Measurements from ENCODE around the gene TRIM63.

- TF ChIP-seq CEBPB (IDR thresholded peaks at IDR 0.05) (no peak), RAD21 (IDR thresholded peaks at IDR 0.05; ENCODE audit: low read depth) (no peak), EGR1 (IDR thresholded peaks at IDR 0.05) (no peak), REST (IDR thresholded peaks at IDR 0.05; ENCODE audit: low read depth) (no peak), MAX (IDR thresholded peaks at IDR 0.05) (no peak), EP300 (IDR thresholded peaks at IDR 0.05; ENCODE audit: borderline replicate concordance) (no peak), CREB1 (IDR thresholded peaks at IDR 0.05; ENCODE audit: low read depth) (no peak), YY1 (IDR thresholded peaks at IDR 0.05; ENCODE audit: low read depth) (no peak), USF1 (IDR thresholded peaks at IDR 0.05) (no peak), NFIC (IDR thresholded peaks at IDR 0.05) (no peak), TAF1 (IDR thresholded peaks at IDR 0.05; ENCODE audit: low read depth) (no peak), TCF12 (IDR thresholded peaks at IDR 0.05; ENCODE audit: low read depth) (no peak), FOXM1 (IDR thresholded peaks at IDR 0.05; ENCODE audit: borderline replicate concordance, low read depth) (no peak)
Measured at GRCh38 chr1:26020941-26021646, 46.3 kb downstream of the TRIM63 start.
